ENCODE data around the gene ALX3.
A peak's percentile ranks its signal among the peaks of the same experiment; 100 is the strongest.
"Not testable (repeated sequence)": the region's sequence is repeated elsewhere in the genome, so short reads cannot be mapped to it uniquely, and the experiment has no call there.

ALX3 gene

GRCh38 chr1:110038271-110038670 is 32.2 kb downstream of the ALX3 start:
- no peak for DNase-seq

- no peak for DNase-seq
Measured at GRCh38 chr1:110035236-110035752, 35.2 kb downstream of the ALX3 start.

- DNase-seq = peak; percentile 94
Measured at GRCh38 chr1:110034451-110035235, 35.8 kb downstream of the ALX3 start, which contains the start of gene STRIP1. TSS of gene STRIP1 (plus strand) at chr1:110034624. CDS start at chr1:110034638, 14 bp downstream.

GRCh38 chr1:110034040-110034450 is 36.4 kb downstream of the ALX3 start:
- no peak for DNase-seq

- no peak for DNase-seq
Measured at GRCh38 chr1:110033421-110033820, 37.1 kb downstream of the ALX3 start.

- no peak for DNase-seq
Measured at GRCh38 chr1:110032327-110032726, 38.1 kb downstream of the ALX3 start.

- not testable (repeated sequence) for DNase-seq
Measured at GRCh38 chr1:110030687-110031086, 39.8 kb downstream of the ALX3 start.

- DNase-seq = no peak
Measured at GRCh38 chr1:110024613-110025012, 45.9 kb downstream of the ALX3 start.

GRCh38 chr1:110021285-110021684 is 49.2 kb downstream of the ALX3 start:
- DNase-seq = no peak

- DNase-seq = no peak
Measured at GRCh38 chr1:110019770-110020169, 50.7 kb downstream of the ALX3 start.

GRCh38 chr1:110018396-110018795 is 52.1 kb downstream of the ALX3 start:
- DNase-seq = no peak

- no peak for DNase-seq
Measured at GRCh38 chr1:110017792-110018191, 52.7 kb downstream of the ALX3 start.

- peak; percentile 33 for DNase-seq
Measured at GRCh38 chr1:110012100-110012780, 58.2 kb downstream of the ALX3 start.

- peak; percentile 64 for DNase-seq
Measured at GRCh38 chr1:110011527-110012041, 58.9 kb downstream of the ALX3 start.
